Effector CD4-positive, alpha-beta T cell (primary cell): ENCODE results near the gene PLCH2.
A peak's percentile ranks its signal among the peaks of the same experiment; 100 is the strongest.
"Not testable (repeated sequence)": the region's sequence is repeated elsewhere in the genome, so short reads cannot be mapped to it uniquely, and the experiment has no call there.

Experiments used
- DNase-seq: peaks from one replicate; pipeline ENCODE4 v3.0.0-alpha.2; 2020

PLCH2 gene

GRCh38 chr1:2549367-2550029 is 73.4 kb downstream of the PLCH2 start:
- not testable (repeated sequence) for DNase-seq

- not testable (repeated sequence) for DNase-seq
Observed at GRCh38 chr1:2550309-2550861, 74.3 kb downstream of the PLCH2 start.

GRCh38 chr1:2551544-2551943 is 75.5 kb downstream of the PLCH2 start:
- DNase-seq = not testable (repeated sequence)

- DNase-seq = no peak
Observed at GRCh38 chr1:2552189-2552588, 76.1 kb downstream of the PLCH2 start.

GRCh38 chr1:2553076-2553475 is 77.0 kb downstream of the PLCH2 start:
- DNase-seq = not testable (repeated sequence)

- DNase-seq = no peak
Observed at GRCh38 chr1:2553871-2554620, 78.0 kb downstream of the PLCH2 start.

- peak; percentile 35 for DNase-seq
Observed at GRCh38 chr1:2554621-2555387, 78.7 kb downstream of the PLCH2 start.
